Sigmoid colon (tissue), 4 donors: ENCODE results near the gene NDUFS6.
A peak's percentile ranks its signal among the peaks of the same experiment; 100 is the strongest.

Experiments
- CTCF ChIP-seq, 4 experiments: fragments of 450-650 bp in 3 of 4; fragments of 200-600 bp in 1 of 4; IDR thresholded peaks; one replicate each; pipeline ENCODE4 v1.5.1; 2016 to 2019; ENCODE audit warnings: antibody characterized with exemption in 4 of 4, mild to moderate bottlenecking in 3 of 4, moderate library complexity in 2 of 4
- EP300 ChIP-seq, 4 donors: sonication (generic); formaldehyde crosslinking; IDR thresholded peaks; one replicate each; pipeline ENCODE4 v1.6.1; 2017; ENCODE audit warnings: antibody characterized with exemption in 4 of 4
- POLR2AphosphoS5 ChIP-seq, 4 donors: sonication (generic); formaldehyde crosslinking; IDR thresholded peaks; one replicate each; pipeline ENCODE4 v1.6.1; 2017; ENCODE audit warnings: antibody characterized with exemption in 4 of 4

GRCh38 chr5:1801222-1801966 is at the start of gene NDUFS6:
- TF ChIP-seq CTCF (IDR thresholded peaks at IDR 0.05) (no peak), POLR2AphosphoS5 (IDR thresholded peaks at IDR 0.05) (peak; percentile 64 to 83 (median 78)), EP300 (IDR thresholded peaks at IDR 0.05) (no peak)
